Stimulated activated CD8-positive, alpha-beta memory T cell treated with anti-CD3 and anti-CD28 coated beads, Interleukin-2, amount 100 ng/mL, for 1 hour (primary cell): Measurements from ENCODE around the gene SNAP29.
"Not testable (repeated sequence)": the region's sequence is repeated elsewhere in the genome, so short reads cannot be mapped to it uniquely, and the experiment has no call there.

ENCODE experiments used
- DNase-seq, 2 donors: peaks; one replicate each; pipeline ENCODE4 v3.0.0-alpha.2; 2020; ENCODE audit warnings: low read depth in 2 of 2

SNAP29 gene

GRCh38 chr22:20901093-20902033 is 42.6 kb downstream of the SNAP29 start:
- DNase-seq: not testable (repeated sequence)

- DNase-seq: no peak
Measured at GRCh38 chr22:20903093-20903492, 44.3 kb downstream of the SNAP29 start.

GRCh38 chr22:20904008-20904979 is 45.5 kb downstream of the SNAP29 start:
- no peak for DNase-seq

- no peak for DNase-seq
Measured at GRCh38 chr22:20904980-20905355, 46.2 kb downstream of the SNAP29 start.

- DNase-seq: no peak
Measured at GRCh38 chr22:20905415-20906386, 46.9 kb downstream of the SNAP29 start.

- DNase-seq: no peak
Measured at GRCh38 chr22:20906387-20906767, 47.6 kb downstream of the SNAP29 start.

GRCh38 chr22:20908717-20909116 is 49.9 kb downstream of the SNAP29 start:
- DNase-seq: not testable (repeated sequence)

- DNase-seq: no peak
Measured at GRCh38 chr22:20909543-20910303, 50.9 kb downstream of the SNAP29 start.

GRCh38 chr22:20912494-20912893 is 53.7 kb downstream of the SNAP29 start:
- DNase-seq: no peak

- DNase-seq: peak; percentile 92 to 94
Measured at GRCh38 chr22:20916916-20917810, 58.4 kb downstream of the SNAP29 start, which contains the start of gene CRKL. TSS of gene CRKL (plus strand) at chr22:20917407. CDS start at chr22:20917935, 528 bp downstream.

- no peak for DNase-seq
Measured at GRCh38 chr22:20918663-20919218, 59.9 kb downstream of the SNAP29 start.

GRCh38 chr22:20919718-20920117 is 60.9 kb downstream of the SNAP29 start:
- DNase-seq: no peak

GRCh38 chr22:20920881-20921203 is 62.0 kb downstream of the SNAP29 start:
- DNase-seq: no peak

GRCh38 chr22:20922141-20922751 is 63.4 kb downstream of the SNAP29 start:
- DNase-seq: no peak

- no peak for DNase-seq
Measured at GRCh38 chr22:20926243-20926642, 67.4 kb downstream of the SNAP29 start.

- DNase-seq: no peak
Measured at GRCh38 chr22:20927940-20928572, 69.2 kb downstream of the SNAP29 start.

- no peak for DNase-seq
Measured at GRCh38 chr22:20928573-20928967, 69.8 kb downstream of the SNAP29 start.

GRCh38 chr22:20930004-20930403 is 71.2 kb downstream of the SNAP29 start:
- DNase-seq: no peak
